Osteocyte (in vitro differentiated cells): ENCODE data around the gene BAIAP2. TPM values are rescaled to one million over a fixed set of nuclear protein-coding genes. Genes with fewer than 3 reads are reported as not detected.

Experiments used
- DNase-seq: peaks from one replicate; pipeline ENCODE4 v3.0.0; 2021; ENCODE audit warnings: mixed read lengths; ENCODE audit not compliant: unreplicated experiment; ENCODE audit errors: extremely low spot score
- H3K27ac Mint-ChIP-seq: one replicate; pipeline ENCODE4 v1.8.0; 2021; ENCODE audit warnings: mild to moderate bottlenecking, mixed read lengths; ENCODE audit not compliant: unreplicated experiment
- H3K27me3 Mint-ChIP-seq: one replicate; pipeline ENCODE4 v1.8.0; 2021; ENCODE audit warnings: mixed read lengths; ENCODE audit not compliant: unreplicated experiment
- H3K36me3 Mint-ChIP-seq: one replicate; pipeline ENCODE4 v1.8.0; 2021; ENCODE audit warnings: mixed read lengths; ENCODE audit not compliant: unreplicated experiment
- H3K4me1 Mint-ChIP-seq: one replicate; pipeline ENCODE4 v1.8.0; 2021; ENCODE audit warnings: mixed read lengths; ENCODE audit not compliant: unreplicated experiment
- H3K4me3 Mint-ChIP-seq: one replicate; pipeline ENCODE4 v1.8.0; 2021; ENCODE audit warnings: mild to moderate bottlenecking, moderate library complexity, mixed read lengths; ENCODE audit not compliant: unreplicated experiment
- H3K9me3 Mint-ChIP-seq: one replicate; pipeline ENCODE4 v1.8.0; 2021; ENCODE audit warnings: mixed read lengths; ENCODE audit not compliant: unreplicated experiment
- microRNA-seq: library from miRNA; unstranded; fragments of <30 nt; microRNA quantifications from one replicate; pipeline ENCODE4 v1.1.0, GENCODE V29; 2020; ENCODE audit not compliant: unreplicated experiment
- total RNA-seq: library from RNA; stranded (reverse); gene quantifications from 2 replicates; pipeline ENCODE4 v1.2.1, GENCODE V29; 2021
- TF ChIP-seq, protein P1 (sequence below): fragments of 200-600 bp; sonication (generic); IDR thresholded peaks from 2 replicates; pipeline ENCODE4 v1.5.0; 2021; ENCODE audit warnings: antibody characterized with exemption, mild to moderate bottlenecking, moderate library complexity

BAIAP2 gene
- total RNA-seq, 1 donor from 2014 or later: 29.0 TPM

DNA sequence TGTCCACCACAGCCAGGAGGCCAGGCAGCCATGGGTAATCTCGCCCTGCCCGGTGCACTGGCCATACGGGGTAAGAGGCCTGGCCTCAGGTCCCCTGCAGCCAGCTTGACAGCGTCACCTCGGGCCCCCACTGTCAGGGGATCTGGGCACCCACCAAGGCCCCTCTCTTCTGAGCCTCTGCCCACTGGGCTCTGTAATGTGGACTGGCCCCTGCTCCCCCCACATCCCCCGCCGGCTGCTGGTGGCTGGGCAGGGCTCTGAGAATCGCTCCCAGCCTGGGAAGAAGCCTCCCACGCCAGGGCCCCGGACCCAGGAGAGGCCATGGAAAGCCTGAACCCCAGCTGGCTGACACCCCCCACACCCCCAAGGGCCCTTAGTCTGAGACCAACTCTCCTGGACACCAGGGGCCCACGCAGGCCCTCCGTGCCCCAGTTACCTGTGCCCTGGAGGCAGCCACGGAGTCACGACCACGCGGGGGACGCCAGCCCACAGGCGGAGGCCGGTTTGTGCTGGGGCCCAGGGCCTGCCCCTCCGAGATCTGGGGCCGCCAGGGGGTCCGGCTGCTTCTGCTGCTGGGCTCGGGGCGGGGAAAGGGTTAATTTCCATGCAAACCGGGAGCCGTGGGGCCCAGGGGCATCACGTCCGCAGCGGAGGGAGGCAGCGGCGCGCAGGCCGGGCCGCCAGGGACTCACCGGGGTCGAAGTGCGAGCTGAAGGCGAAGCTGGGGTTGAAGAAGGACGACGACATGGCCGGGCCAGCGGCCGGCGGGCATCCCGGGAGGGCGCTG, 130.5 kb downstream of the BAIAP2 start, which contains the start of gene PVALEF:
Gene PVALEF (plus strand): TSS at position 262 of the 787 bp plus-strand sequence. CDS start 15,720 bp downstream, outside the sequence.
- Mint-ChIP-seq H3K36me3 (no peaks in the 10 kb centered on the region), H3K27me3 (peaks cover 5% of the 10 kb centered on the region), H3K4me3 (peak within 1 kb of the TSS; percentile 32), H3K27ac (no peak within 1 kb of the TSS), H3K9me3 (no peaks in the 10 kb centered on the region), H3K4me1 (peaks cover 2% of the 10 kb centered on the region)
- no peak for DNase-seq
- TF ChIP-seq, protein P1, sequence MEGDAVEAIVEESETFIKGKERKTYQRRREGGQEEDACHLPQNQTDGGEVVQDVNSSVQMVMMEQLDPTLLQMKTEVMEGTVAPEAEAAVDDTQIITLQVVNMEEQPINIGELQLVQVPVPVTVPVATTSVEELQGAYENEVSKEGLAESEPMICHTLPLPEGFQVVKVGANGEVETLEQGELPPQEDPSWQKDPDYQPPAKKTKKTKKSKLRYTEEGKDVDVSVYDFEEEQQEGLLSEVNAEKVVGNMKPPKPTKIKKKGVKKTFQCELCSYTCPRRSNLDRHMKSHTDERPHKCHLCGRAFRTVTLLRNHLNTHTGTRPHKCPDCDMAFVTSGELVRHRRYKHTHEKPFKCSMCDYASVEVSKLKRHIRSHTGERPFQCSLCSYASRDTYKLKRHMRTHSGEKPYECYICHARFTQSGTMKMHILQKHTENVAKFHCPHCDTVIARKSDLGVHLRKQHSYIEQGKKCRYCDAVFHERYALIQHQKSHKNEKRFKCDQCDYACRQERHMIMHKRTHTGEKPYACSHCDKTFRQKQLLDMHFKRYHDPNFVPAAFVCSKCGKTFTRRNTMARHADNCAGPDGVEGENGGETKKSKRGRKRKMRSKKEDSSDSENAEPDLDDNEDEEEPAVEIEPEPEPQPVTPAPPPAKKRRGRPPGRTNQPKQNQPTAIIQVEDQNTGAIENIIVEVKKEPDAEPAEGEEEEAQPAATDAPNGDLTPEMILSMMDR: no peak

DNA sequence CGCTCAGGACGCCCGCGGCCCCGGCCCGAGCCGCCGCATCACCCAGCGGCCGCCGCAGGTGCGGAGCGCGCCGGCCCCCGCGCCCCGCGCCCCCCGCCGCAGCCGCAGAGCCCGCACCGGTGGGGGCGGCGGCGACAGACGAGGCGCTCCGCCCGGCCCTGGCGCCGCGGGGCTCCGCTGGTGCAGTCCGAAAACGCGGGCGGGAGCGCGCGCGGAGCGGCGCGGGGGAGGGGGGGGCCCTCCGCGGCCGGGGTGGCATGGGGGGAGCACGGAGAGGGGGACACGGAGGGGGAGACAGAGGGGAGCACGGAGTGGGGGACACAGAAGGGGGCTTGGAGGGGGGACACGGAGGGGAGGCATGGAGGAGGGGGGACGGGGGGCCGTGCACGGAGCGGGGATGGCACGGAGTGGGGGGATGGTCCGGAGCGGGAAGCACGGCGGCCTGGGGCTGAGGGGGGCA, 131.1 kb downstream of the BAIAP2 start, which contains the start of gene AATK:
Gene AATK (minus strand): TSS at position 189 of the 460 bp plus-strand sequence. CDS start 229 bp downstream, outside the sequence.
- no peak for DNase-seq
- H3K4me3 Mint-ChIP-seq: peak within 1 kb of the TSS; percentile 32

More for the DNA sequence above, 131.1 kb downstream of the BAIAP2 start, which contains the start of gene AATK:
- Mint-ChIP-seq H3K4me1 (peaks cover 2% of the 10 kb centered on the region), H3K27ac (no peak within 1 kb of the TSS), H3K9me3 (no peaks in the 10 kb centered on the region), H3K27me3 (peaks cover 5% of the 10 kb centered on the region), H3K36me3 (no peaks in the 10 kb centered on the region)
- TF ChIP-seq, protein P1: no peak

Small RNAs within 50 kb of the gene (microRNA-seq; reads per million reads assigned to microRNA genes)
- gene MIR1250 (not detected), gene MIR3065 (not detected), gene MIR338 (not detected), gene MIR657 (not detected)

Other genes with a start within 250 kb of the BAIAP2 start
- gene CHMP6, start 43.3 kb upstream of the BAIAP2 start, total RNA-seq: 31.1 and 35.9 TPM in 2 replicates
- gene PVALEF, start 130.4 kb downstream of the BAIAP2 start, total RNA-seq: not detected in 2 replicates
- 0.37 TPM in 1 of 2 replicates, not detected in the other for gene AATK, start 131.1 kb downstream of the BAIAP2 start, total RNA-seq
- gene CEP131, start 187.8 kb downstream of the BAIAP2 start, total RNA-seq: 12.2 and 13.8 TPM in 2 replicates
- gene TEPSIN, start 203.9 kb downstream of the BAIAP2 start, total RNA-seq: 39.2 and 42.3 TPM in 2 replicates
- gene NDUFAF8, start 204.2 kb downstream of the BAIAP2 start, total RNA-seq: 38.9 and 42.4 TPM in 2 replicates